ENCODE measurements around the gene CHML.

DNA sequence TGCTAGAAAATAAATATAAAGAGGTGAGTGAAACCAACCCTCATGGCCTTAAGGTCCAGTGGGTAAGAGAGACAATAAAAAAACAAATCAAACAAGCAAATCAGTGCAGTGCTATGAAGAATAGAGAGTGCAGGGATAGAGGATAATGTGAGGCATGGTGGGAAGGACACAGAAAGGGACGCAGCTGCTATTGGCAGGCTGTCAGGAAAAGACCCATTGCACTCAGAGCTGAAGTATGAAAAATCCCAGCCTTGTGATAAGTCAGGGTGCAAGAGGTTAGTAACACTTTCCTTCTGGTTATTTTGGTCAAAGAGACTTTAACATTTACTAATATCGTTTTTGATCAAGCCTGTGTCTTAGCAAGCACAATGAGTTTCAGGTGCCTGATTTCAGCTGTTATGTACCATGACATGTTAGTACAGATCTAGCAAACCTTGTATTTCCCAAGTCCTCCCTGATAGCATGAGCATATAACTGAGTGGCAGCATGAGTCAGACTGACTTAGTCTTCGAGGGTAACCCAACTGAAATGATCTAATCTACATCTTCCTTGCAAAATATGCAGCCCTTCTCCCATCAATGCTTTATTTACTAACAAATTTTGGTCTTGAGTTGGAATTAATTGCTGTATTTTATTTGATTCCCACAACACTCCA lies 31.7 kb downstream of the CHML start:
- no peak for TF ChIP-seq POLR2A (IDR thresholded peaks at IDR 0.05)
- no peak for TF ChIP-seq CTCF (IDR thresholded peaks at IDR 0.05)
